Left renal pelvis (tissue), 4 donors: ENCODE measurements around the gene EPHB3. TPM values are rescaled to one million over a fixed set of nuclear protein-coding genes. Genes with fewer than 3 reads are reported as not detected.

Source experiments
- DNase-seq, 4 donors: peaks; one replicate each; pipeline ENCODE4 v3.0.0-alpha.2; 2013; ENCODE audit warnings: low read depth in 4 of 4, low spot score in 3 of 4
- polyA plus RNA-seq, 4 donors: library from polyadenylated mRNA; unstranded; fragments of 120-200 nt; gene quantifications; one replicate each; pipeline ENCODE4 v1.2.1, GENCODE V29; 2013; ENCODE audit not compliant: insufficient read length in 4 of 4

Gene EPHB3
- polyA plus RNA-seq, 4 donors: 24.2 to 40.6 (median 32.7) TPM

DNA sequence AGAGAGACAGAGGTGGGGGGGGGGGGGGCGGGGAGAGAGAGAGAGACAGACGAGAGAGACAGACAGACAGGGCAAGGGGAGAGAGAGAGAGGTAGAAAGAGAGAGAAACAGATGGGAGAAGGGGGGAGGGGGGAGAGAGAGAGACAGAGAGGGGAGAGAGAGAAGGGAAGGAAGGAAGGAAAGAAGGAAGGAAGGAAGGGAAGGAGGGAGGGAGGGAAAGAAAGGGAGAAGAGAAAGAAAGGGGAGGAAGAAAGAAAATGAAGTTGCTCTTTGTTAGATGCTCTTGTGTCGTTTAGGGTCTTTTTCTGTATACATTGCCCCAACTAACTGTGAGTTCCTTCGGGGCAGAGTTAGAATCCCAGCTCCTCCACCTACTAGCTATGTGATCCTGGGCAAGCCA is 19.0 kb upstream of the EPHB3 start:
- no peak for DNase-seq

- DNase-seq: no peak
These were observed 18.3 kb upstream of the EPHB3 start for GRCh38 chr3:184543256-184543655.

- DNase-seq: peak in 2 of 4 donors; percentile 78 to 84
These were observed 17.6 kb upstream of the EPHB3 start for GRCh38 chr3:184543843-184544512.

- DNase-seq: no peak
These were observed 17.1 kb upstream of the EPHB3 start for GRCh38 chr3:184544513-184544861.

DNA sequence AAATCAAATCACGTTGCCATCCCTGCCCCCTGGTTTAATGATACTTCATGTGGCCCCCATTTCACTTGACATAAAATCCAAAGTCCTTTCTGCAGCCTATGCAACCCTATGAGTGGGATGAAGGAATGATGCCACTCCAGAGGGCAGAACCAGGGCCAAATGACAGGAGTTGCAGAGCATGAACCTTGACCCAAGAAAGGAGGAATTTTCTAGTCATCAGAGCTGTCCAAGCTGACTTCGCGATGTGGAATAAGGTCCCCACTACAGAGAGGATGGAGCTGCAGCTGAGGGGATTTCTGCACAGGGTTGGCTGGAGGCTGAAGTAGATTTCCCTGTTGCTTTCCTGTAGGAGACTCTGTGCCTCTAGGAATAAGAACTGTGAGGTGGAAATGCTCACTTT is 15.8 kb upstream of the EPHB3 start:
- no peak for DNase-seq

GRCh38 chr3:184546252-184546651 is 15.3 kb upstream of the EPHB3 start:
- no peak for DNase-seq

- DNase-seq: no peak
These were observed 11.6 kb upstream of the EPHB3 start for GRCh38 chr3:184549796-184550577.

- DNase-seq: no peak
These were observed 10.5 kb upstream of the EPHB3 start for GRCh38 chr3:184551103-184551502.

DNA sequence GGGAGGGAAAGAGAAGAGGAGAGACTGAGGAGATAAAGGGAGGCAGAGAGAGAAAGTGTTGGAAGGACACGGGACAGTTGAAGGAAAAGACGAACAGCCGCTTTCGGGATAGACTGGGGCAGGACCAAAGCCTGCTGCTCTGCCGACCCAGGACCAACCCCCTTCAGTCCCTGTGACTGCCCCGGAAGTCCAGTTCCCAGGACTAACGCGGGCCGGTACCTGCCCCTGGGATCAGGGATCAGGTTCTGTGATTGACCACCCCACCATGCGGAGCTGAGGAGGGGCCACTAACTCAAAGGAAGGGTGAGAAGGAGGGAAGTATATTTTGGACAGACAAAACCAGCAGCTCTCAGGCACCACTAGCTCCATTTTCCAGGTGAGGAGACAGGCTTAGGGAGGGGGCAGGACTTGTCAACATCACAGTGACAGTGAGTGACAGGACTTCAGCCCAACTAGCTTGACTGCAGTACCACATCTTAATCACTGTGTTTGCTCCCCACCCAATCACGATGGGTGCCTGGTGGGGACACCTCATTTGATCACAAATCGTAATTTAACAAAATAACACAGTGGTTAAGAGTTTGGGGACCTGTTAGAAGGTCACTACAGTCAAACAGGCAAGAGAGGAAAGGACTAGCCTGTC is 9.8 kb upstream of the EPHB3 start:
- no peak for DNase-seq

DNA sequence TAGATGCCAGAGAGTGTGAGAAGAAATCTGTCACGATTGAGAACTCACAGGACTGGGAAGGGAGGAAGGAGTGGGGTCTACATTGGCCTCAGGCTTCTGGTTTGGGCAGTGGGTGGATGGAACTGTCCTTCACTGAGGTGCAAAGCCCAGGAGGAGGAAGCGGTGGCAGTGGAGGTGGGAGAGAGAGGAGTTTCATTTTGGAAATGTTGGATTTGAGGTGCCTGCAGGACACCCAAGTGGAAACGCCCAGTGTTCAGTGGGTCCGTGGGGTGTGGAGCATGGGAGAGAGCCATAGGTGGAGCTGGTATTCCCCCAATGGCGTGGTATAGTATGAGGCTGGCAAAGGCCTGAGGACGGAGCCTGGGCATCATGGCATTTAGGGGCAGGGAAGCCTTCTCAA is 9.3 kb upstream of the EPHB3 start:
- DNase-seq: no peak

GRCh38 chr3:184552863-184553262 is 8.7 kb upstream of the EPHB3 start:
- no peak for DNase-seq

GRCh38 chr3:184553385-184553784 is 8.2 kb upstream of the EPHB3 start:
- no peak for DNase-seq

GRCh38 chr3:184554461-184554860 is 7.1 kb upstream of the EPHB3 start:
- DNase-seq: no peak

DNA sequence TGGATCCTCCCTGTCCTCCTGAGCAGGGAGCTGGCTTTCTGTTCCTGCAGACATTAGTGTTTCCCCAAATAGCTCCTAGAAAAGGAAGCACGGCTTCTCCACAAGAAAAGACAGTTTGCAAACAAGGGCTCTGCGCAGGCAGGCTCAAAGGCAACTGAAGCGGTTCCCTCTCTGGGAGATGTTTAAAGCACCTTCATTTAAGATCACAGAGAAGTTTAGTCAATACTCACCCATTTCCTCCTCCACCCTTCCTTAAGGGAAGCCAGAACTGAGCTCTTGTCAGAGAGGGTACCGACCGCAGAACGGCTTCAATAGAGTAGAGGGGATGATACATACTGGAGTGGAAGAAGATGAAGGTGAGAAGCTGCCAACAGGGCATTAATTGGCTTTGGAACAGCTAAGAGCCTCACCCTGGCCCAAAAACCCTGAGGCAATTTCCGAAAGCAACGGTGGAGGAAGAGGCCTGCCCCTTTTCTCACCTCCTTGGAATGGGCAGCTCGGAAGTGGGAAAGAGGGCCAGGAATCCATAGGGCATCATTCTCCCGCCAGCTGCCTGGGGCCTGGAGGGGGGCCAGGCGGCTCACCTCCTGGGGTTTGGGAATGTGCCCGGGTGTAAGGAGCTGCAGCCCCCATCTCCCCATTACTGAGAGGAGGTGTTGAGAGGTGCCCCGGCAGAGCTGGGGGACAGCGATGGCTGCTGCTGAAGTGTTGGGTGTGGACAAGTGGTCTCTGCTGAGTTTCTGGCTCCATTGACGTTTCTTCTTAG is 4.8 kb upstream of the EPHB3 start:
- DNase-seq: no peak

- no peak for DNase-seq
These were observed 4.1 kb upstream of the EPHB3 start for GRCh38 chr3:184557348-184557950.

DNA sequence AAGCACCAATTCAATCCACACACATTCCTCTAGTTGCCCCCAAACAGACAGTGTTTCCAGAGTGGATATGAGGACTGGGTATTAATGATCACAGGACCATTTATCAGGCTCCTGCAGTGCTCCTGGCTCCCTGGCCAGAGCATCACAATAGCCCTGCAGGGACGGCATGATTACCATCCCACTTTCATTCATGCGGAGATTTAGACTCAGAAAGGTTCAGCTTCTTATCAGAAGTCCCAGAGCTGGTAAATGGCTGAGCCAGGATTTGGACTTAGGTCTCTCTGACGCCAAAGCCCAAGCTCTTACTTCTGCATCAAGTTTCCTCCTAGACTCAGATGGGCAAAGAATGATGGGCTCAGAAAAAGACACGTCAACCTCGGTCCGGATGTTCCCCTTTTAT is 2.9 kb upstream of the EPHB3 start:
- no peak for DNase-seq

DNA sequence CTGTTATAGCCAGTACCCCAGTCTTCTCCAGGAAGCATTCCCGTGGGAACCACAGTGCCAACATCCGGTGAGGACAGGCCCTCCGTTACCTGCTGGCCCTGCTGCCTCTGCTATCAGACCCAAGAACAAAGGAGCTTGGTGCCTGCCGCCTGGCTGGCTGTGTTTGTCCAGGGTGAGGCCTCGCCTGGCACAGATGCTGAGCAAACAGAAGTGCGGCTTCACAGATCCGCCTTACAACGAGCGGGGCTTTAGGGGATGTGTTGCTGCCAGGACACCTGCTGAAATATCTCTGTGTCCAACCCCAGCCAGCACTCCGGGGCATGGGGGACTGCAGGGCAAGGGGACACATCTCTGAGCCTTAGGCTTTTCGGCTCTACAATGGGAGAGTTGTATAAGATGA is 2.2 kb upstream of the EPHB3 start:
- DNase-seq: no peak

DNA sequence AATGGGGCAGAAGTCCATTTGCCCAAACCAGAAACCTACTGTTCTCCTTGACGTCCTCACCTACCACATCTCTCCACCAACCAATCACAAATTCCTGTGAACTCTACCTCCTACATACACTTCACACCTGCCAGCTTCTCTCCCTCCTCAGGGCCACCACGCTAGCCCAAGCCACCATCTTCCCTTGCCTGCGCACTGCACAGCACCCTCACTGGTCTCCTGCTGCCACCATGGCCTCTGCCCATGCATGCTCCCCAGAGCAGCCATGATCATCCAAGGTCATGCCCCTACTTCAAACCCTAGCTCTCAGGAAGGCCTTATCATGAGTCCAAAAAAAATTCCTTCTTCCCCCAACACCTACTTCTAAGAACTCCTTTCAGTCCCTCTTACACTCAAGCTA is 1.1 kb upstream of the EPHB3 start:
- DNase-seq: no peak

DNA sequence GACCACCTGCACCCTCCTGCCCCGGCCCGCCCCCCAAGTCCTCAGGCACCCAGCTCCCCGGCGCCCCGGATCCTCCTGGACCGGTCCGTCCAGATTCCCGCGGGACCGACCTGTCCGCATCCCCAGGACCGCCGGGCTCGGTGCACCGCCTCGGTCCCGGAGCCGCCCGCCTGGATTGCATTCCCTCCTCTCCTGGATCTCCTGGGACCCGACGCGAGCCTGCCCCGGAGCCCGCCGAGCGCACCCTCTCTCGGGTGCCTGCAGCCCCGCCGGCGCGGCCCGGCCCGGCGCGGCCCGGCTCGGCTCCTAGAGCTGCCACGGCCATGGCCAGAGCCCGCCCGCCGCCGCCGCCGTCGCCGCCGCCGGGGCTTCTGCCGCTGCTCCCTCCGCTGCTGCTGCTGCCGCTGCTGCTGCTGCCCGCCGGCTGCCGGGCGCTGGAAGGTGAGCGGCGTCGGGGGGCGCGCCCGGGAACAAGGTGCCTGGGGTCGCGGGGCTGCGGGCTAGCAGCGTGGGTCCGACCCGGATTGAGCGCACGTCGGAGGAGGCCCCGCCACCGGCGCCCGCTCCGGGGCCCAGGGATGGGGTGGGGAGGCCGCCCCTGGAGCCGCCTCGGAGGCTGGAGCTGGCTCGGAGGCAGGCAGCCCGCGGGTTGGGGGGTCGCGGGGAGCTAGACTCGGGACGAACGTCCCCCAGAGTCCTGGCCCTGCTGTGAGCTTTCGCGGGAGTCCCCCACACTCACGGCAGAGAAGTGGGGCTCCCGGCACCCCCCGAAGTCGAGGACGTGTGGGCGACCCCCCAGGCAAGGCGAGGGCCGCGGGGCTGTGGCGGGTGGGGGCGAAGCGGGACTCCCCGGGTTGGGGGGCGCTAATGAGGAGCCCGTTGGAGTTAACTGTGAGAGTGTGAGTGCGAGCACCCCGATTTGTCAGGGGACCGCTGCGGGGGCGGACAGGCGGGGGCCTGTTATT is 610 bp downstream of the EPHB3 start:
- DNase-seq: no peak
